ENCODE measurements around the gene GNPTAB.

DNA sequence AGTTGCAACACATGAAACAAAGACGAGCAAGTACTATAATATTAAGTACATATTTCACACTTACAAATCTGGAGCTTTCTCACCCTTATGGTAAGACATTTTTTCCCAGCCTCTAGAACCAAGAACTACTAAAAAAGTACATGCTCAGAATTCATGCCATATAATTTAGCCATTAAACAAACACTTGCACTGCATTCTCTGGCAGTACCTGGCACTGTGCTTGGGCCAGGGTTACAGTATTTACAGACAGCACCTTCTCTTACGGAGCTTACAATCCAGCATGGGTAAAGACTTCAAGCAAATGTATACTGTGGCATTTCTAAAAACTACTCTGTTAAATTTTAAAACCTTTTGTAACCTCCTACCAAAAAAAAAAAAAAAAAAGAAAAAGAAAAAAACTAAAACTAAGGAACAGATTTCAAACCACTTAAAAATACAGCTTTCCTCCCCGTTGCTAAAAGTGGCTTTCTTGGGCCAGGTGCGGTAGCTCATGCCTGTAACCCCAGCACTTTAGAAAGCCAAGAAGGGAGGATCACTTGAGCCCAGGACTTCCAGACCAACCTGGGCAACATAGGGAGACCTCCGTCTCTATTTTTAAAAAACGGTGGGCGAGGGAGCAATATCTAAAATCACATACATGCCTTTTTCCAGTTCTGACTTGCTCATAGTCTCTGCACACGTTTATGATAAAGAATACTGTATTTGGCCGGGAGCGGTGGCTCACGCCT is 956 bp downstream of the GNPTAB start:
- TF ChIP-seq, protein P1, sequence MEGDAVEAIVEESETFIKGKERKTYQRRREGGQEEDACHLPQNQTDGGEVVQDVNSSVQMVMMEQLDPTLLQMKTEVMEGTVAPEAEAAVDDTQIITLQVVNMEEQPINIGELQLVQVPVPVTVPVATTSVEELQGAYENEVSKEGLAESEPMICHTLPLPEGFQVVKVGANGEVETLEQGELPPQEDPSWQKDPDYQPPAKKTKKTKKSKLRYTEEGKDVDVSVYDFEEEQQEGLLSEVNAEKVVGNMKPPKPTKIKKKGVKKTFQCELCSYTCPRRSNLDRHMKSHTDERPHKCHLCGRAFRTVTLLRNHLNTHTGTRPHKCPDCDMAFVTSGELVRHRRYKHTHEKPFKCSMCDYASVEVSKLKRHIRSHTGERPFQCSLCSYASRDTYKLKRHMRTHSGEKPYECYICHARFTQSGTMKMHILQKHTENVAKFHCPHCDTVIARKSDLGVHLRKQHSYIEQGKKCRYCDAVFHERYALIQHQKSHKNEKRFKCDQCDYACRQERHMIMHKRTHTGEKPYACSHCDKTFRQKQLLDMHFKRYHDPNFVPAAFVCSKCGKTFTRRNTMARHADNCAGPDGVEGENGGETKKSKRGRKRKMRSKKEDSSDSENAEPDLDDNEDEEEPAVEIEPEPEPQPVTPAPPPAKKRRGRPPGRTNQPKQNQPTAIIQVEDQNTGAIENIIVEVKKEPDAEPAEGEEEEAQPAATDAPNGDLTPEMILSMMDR (conservative IDR thresholded peaks at IDR 0.05): no peak
- TF ChIP-seq EZH2 (IDR thresholded peaks at IDR 0.05; ENCODE audit: low read depth): no peak

Data from PC-9 (cell line).